ENCODE measurements around the gene CLDN6.
A peak's percentile ranks its signal among the peaks of the same experiment; 100 is the strongest.

CLDN6 gene

DNA sequence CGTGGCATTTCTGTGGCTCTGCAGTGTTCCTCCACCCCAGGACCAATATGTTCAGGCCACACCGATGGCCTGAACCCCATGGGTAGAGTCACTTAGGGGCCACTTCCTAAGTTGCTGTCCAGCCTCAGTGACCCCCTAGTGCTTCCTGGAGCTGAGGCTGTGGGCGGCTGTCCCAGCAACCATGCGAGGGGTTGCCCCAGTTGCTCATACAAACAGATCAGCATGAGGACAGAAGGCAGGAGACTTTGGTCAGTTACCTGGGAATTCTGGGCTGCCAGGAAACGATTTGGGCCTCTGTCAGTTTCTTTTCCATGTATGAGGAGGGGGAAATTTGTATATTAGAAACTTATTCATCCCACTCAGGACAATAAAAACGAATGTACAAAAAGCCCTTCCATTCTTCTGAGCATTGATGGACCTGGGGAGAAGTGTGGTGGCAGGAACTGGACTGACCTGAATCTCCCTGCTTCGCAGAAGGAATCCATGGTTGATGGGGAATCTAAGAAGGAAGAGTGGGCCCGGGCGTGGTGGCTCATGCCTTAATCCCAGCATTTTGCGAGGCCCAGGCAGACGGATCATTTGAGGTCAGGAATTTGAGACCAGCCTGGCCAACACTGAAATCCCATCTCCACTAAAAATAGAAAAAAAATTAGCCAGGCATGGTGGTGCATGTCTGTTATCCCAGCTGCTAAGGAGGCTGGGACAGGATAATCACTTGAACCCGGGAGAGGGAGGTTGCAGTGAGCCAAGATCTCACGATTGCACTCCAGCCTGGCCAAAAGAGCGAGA, 42.5 kb upstream of the CLDN6 start:
- Histone ChIP-seq H3K9me3 (ENCODE audit: control insufficient read depth, insufficient read depth, low read length) (no peaks in the 10 kb centered on the region), H3K4me1 (ENCODE audit: control insufficient read depth, low read length) (peaks cover 30% of the 10 kb centered on the region), H3K27ac (ENCODE audit: low read depth, low read length) (no peak overlapping the region), H4K20me1 (ENCODE audit: control insufficient read depth, insufficient read depth, low read depth, low read length) (no peaks in the 10 kb centered on the region), H3K4me3 (ENCODE audit: low read length) (no peak overlapping the region), H3K9me2 (replicated peaks; ENCODE audit: control insufficient read depth, low read length) (no peaks in the 10 kb centered on the region), H3K79me2 (ENCODE audit: control insufficient read depth, low read length) (no peaks in the 10 kb centered on the region), H3K36me3 (ENCODE audit: control insufficient read depth, low read length) (no peaks in the 10 kb centered on the region), H3K27me3 (ENCODE audit: control insufficient read depth, low read length) (no peaks in the 10 kb centered on the region), H3K4me2 (ENCODE audit: low read length) (no peak overlapping the region), H3F3A (ENCODE audit: control insufficient read depth, insufficient read depth) (no peaks in the 10 kb centered on the region)
- no peak for TF ChIP-seq EZH2phosphoT487 (IDR thresholded peaks at IDR 0.05; ENCODE audit: borderline replicate concordance, low read length)
- TF ChIP-seq, protein P1, sequence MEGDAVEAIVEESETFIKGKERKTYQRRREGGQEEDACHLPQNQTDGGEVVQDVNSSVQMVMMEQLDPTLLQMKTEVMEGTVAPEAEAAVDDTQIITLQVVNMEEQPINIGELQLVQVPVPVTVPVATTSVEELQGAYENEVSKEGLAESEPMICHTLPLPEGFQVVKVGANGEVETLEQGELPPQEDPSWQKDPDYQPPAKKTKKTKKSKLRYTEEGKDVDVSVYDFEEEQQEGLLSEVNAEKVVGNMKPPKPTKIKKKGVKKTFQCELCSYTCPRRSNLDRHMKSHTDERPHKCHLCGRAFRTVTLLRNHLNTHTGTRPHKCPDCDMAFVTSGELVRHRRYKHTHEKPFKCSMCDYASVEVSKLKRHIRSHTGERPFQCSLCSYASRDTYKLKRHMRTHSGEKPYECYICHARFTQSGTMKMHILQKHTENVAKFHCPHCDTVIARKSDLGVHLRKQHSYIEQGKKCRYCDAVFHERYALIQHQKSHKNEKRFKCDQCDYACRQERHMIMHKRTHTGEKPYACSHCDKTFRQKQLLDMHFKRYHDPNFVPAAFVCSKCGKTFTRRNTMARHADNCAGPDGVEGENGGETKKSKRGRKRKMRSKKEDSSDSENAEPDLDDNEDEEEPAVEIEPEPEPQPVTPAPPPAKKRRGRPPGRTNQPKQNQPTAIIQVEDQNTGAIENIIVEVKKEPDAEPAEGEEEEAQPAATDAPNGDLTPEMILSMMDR (IDR thresholded peaks at IDR 0.05; ENCODE audit: low read depth, low read length, poor library complexity, severe bottlenecking), result no peak

DNA sequence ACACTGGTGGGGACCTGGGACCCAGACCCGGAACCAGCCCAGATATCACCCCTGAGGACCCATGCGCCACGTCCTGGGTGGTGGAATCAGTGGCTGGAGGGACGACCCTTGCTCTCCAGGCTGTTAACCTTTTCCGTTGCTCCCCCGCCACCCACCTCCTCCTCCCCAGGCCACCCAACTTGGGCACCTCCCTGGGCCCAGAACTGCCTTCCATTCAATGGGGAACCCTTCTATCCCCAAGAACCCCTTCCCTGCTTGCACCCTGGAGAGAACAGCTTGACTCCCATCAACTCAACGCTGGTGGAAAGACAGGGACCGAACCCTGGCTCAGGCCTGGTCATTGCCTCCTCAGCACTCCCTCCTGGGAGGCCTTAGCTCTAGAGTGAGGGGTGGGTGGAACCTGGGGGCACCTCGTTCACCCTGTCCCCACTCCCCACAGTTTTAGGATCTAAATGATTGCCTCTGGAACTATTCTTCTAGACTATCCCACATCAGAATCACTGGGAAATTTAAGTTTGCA, 41.8 kb upstream of the CLDN6 start:
- Histone ChIP-seq H3K27me3 (ENCODE audit: control insufficient read depth, low read length) (no peaks in the 10 kb centered on the region), H3K36me3 (ENCODE audit: control insufficient read depth, low read length) (no peaks in the 10 kb centered on the region), H3K9me2 (replicated peaks; ENCODE audit: control insufficient read depth, low read length) (no peaks in the 10 kb centered on the region), H3K79me2 (ENCODE audit: control insufficient read depth, low read length) (no peaks in the 10 kb centered on the region), H3K4me3 (ENCODE audit: low read length) (peak overlapping the region; percentile 79), H3K27ac (ENCODE audit: low read depth, low read length) (no peak overlapping the region), H3F3A (ENCODE audit: control insufficient read depth, insufficient read depth) (0 out of 2 replicates have a peak, but pooled peaks cover 3% of the 10 kb centered on the region), H4K20me1 (ENCODE audit: control insufficient read depth, insufficient read depth, low read depth, low read length) (no peaks in the 10 kb centered on the region), H3K9me3 (ENCODE audit: control insufficient read depth, insufficient read depth, low read length) (no peaks in the 10 kb centered on the region), H3K4me1 (ENCODE audit: control insufficient read depth, low read length) (peaks cover 37% of the 10 kb centered on the region), H3K4me2 (ENCODE audit: low read length) (peak overlapping the region; percentile 88)
- TF ChIP-seq EZH2phosphoT487 (IDR thresholded peaks at IDR 0.05; ENCODE audit: borderline replicate concordance, low read length), result no peak
- TF ChIP-seq, protein P1 (IDR thresholded peaks at IDR 0.05; ENCODE audit: low read depth, low read length, poor library complexity, severe bottlenecking), result no peak

DNA sequence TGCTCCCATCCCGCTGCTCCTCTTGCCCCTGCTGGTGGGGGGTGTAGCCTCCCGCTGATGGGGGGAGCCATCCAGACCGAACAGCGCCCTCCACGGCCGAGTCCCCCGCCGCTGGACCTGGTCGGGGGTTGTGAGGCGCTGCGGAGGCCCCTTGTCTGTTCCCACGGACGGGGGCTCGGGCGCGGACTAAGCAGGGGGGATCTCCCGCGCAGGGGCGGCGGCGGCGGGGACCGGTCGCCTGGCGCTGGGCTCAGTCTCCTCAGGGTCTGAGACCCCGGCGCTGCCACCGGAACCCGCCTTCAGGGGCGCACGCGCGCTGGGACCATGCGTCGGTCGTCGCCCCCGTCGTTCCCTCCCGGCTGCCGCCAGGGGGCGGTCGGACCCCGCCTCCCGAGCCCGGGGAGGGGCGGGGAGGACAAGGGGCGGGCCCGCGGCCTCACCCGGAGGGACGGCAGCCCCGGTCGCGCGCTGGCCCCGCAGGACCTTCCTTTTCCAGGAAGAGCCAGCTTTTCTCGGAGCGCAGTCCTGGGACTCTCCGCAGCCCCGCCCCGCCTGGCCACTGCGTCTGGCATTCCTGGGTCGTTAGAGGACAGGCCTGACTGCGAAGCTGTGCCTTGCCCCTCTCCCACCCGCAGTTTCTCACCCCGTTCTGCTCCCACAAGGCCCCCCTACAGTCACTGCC, 41.2 kb upstream of the CLDN6 start:
- Histone ChIP-seq H3K4me1 (ENCODE audit: control insufficient read depth, low read length) (peaks cover 41% of the 10 kb centered on the region), H3F3A (ENCODE audit: control insufficient read depth, insufficient read depth) (0 out of 2 replicates have a peak, but pooled peaks cover 3% of the 10 kb centered on the region), H4K20me1 (ENCODE audit: control insufficient read depth, insufficient read depth, low read depth, low read length) (no peaks in the 10 kb centered on the region), H3K4me2 (ENCODE audit: low read length) (peak overlapping the region; percentile 88), H3K9me3 (ENCODE audit: control insufficient read depth, insufficient read depth, low read length) (no peaks in the 10 kb centered on the region), H3K4me3 (ENCODE audit: low read length) (peak overlapping the region; percentile 79), H3K27me3 (ENCODE audit: control insufficient read depth, low read length) (no peaks in the 10 kb centered on the region), H3K27ac (ENCODE audit: low read depth, low read length) (no peak overlapping the region), H3K79me2 (ENCODE audit: control insufficient read depth, low read length) (no peaks in the 10 kb centered on the region), H3K9me2 (replicated peaks; ENCODE audit: control insufficient read depth, low read length) (no peaks in the 10 kb centered on the region), H3K36me3 (ENCODE audit: control insufficient read depth, low read length) (no peaks in the 10 kb centered on the region)
- TF ChIP-seq, protein P1 (IDR thresholded peaks at IDR 0.05; ENCODE audit: low read depth, low read length, poor library complexity, severe bottlenecking), result peak; percentile 79
- TF ChIP-seq EZH2phosphoT487 (IDR thresholded peaks at IDR 0.05; ENCODE audit: borderline replicate concordance, low read length), result no peak
